Measurements from ENCODE around the gene ZNF512. TPM values are rescaled to one million over a fixed set of nuclear protein-coding genes. Genes with fewer than 3 reads are reported as not detected.
A peak's percentile ranks its signal among the peaks of the same experiment; 100 is the strongest.

The ZNF512 gene
- polyA plus RNA-seq, 1 of the 3 experiments (the other 2 are of a cell fraction) = 22.3 TPM

- ChIA-PET POLR2A (no interaction called here), CTCF (interaction anchor here (1.0 to 1.6 kb wide), 2 partner anchors 66 to 114 kb away, joined by 3 to 4 read pairs; no protein-coding TSS in a partner anchor)
- no peaks in the 10 kb centered on the region for H3K79me2 ChIP-seq (ENCODE audit: insufficient read depth)
- no peak overlapping the region for H3K4me2 ChIP-seq
- no peaks in the 10 kb centered on the region for H3K9me2 ChIP-seq
- H3K9me3 ChIP-seq = no peaks in the 10 kb centered on the region
- 50% methylated on average over 2 of the region's 2 CpGs for WGBS (ENCODE audit: low lambda C conversion rate)
- no peak for DNase-seq
- no peaks in the 10 kb centered on the region for H3K27me3 ChIP-seq (ENCODE audit: insufficient read depth)
- no peak overlapping the region for H2AFZ ChIP-seq (ENCODE audit: low read depth)
- H3K4me3 ChIP-seq (ENCODE audit: low read depth in 2 of 2, low read length in 1 of 2) = no peak overlapping the region
- TF ChIP-seq FOSL2 (IDR thresholded peaks at IDR 0.05; ENCODE audit: borderline replicate concordance, low read depth) = peak; percentile 15; the same call in 1 of the 2 replicates
- no peak for TF ChIP-seq GABPA (IDR thresholded peaks at IDR 0.05; ENCODE audit: low read depth)
- H3K27ac ChIP-seq (ENCODE audit: low read depth in 2 of 2, low read length in 1 of 2) = no peak overlapping the region
- H3K9ac ChIP-seq = no peak overlapping the region
- peaks cover 0 to 6% of the 10 kb centered on the region in 2 experiments; a peak in 1 of 4 replicates for H3K4me1 ChIP-seq (ENCODE audit: control insufficient read depth in 1 of 2, insufficient read depth in 2 of 2, low read depth in 1 of 2, low read length in 1 of 2)
- no peaks in the 10 kb centered on the region for H4K20me1 ChIP-seq (ENCODE audit: insufficient read depth)
- peaks cover 4% of the 10 kb centered on the region for H3F3A ChIP-seq (replicated peaks; ENCODE audit: insufficient read depth)
- no peaks in the 10 kb centered on the region for H3K36me3 ChIP-seq (replicated peaks in 1 of 2; ENCODE audit: control insufficient read depth in 1 of 2, insufficient read depth in 2 of 2, low read length in 1 of 2)
Measured at GRCh38 chr2:27569398-27569797, 13.4 kb upstream of the ZNF512 start.

GRCh38 chr2:27571197-27571596, 11.6 kb upstream of the ZNF512 start:
- TF ChIP-seq FOXM1 (IDR thresholded peaks at IDR 0.05; ENCODE audit: low read depth) (no peak), PBX3 (IDR thresholded peaks at IDR 0.05) (no peak), EP300 (IDR thresholded peaks at IDR 0.05; ENCODE audit: borderline replicate concordance in 1 of 2, low read depth in 1 of 2, low read length in 1 of 2) (no peak), GABPA (IDR thresholded peaks at IDR 0.05; ENCODE audit: low read depth) (no peak), RCOR1 (IDR thresholded peaks at IDR 0.05; ENCODE audit: low read length) (no peak), RFX5 (IDR thresholded peaks at IDR 0.05; ENCODE audit: low read length) (no peak), POLR2AphosphoS5 (IDR thresholded peaks at IDR 0.05; ENCODE audit: low read depth, low read length) (no peak), SMC3 (IDR thresholded peaks at IDR 0.05; ENCODE audit: low read depth, low read length) (no peak), ELF1 (IDR thresholded peaks at IDR 0.05) (no peak), MEF2A (IDR thresholded peaks at IDR 0.05; ENCODE audit: borderline replicate concordance, low read depth) (no peak), YY1 (IDR thresholded peaks at IDR 0.05; ENCODE audit: low read depth) (no peak), GATA2 (CRISPR knock-in tag; IDR thresholded peaks at IDR 0.05) (no peak), ZBTB33 (IDR thresholded peaks at IDR 0.05; ENCODE audit: borderline replicate concordance, low read depth) (no peak)
- TF ChIP-seq, protein P1, sequence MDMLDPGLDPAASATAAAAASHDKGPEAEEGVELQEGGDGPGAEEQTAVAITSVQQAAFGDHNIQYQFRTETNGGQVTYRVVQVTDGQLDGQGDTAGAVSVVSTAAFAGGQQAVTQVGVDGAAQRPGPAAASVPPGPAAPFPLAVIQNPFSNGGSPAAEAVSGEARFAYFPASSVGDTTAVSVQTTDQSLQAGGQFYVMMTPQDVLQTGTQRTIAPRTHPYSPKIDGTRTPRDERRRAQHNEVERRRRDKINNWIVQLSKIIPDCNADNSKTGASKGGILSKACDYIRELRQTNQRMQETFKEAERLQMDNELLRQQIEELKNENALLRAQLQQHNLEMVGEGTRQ (IDR thresholded peaks at IDR 0.05; ENCODE audit: borderline replicate concordance, low read depth, low read length) = no peak
- TF ChIP-seq, protein P2, sequence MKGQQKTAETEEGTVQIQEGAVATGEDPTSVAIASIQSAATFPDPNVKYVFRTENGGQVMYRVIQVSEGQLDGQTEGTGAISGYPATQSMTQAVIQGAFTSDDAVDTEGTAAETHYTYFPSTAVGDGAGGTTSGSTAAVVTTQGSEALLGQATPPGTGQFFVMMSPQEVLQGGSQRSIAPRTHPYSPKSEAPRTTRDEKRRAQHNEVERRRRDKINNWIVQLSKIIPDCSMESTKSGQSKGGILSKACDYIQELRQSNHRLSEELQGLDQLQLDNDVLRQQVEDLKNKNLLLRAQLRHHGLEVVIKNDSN (IDR thresholded peaks at IDR 0.05; ENCODE audit: borderline replicate concordance, low read depth) = no peak
- no peak for DNase-seq
- no peaks in the 10 kb centered on the region for H3K27me3 ChIP-seq (ENCODE audit: insufficient read depth)
- no peak overlapping the region for H3K27ac ChIP-seq (ENCODE audit: low read depth in 2 of 2, low read length in 1 of 2)
- H3K4me2 ChIP-seq = no peak overlapping the region
- no peak overlapping the region for H3K9ac ChIP-seq
- no peak overlapping the region for H2AFZ ChIP-seq (ENCODE audit: low read depth)
- WGBS (ENCODE audit: low lambda C conversion rate) = 29% methylated on average over 3 of the region's 3 CpGs
- ChIA-PET POLR2A (no interaction called here), CTCF (no interaction called here)
- peaks cover 2% of the 10 kb centered on the region for H3F3A ChIP-seq (replicated peaks; ENCODE audit: insufficient read depth)
- no peaks in the 10 kb centered on the region for H4K20me1 ChIP-seq (ENCODE audit: insufficient read depth)
- H3K4me1 ChIP-seq (ENCODE audit: control insufficient read depth in 1 of 2, insufficient read depth in 2 of 2, low read depth in 1 of 2, low read length in 1 of 2) = peaks cover 0 to 2% of the 10 kb centered on the region in 2 experiments; a peak in 1 of 4 replicates
- H3K9me3 ChIP-seq = no peaks in the 10 kb centered on the region
- no peaks in the 10 kb centered on the region for H3K79me2 ChIP-seq (ENCODE audit: insufficient read depth)
- H3K9me2 ChIP-seq = no peaks in the 10 kb centered on the region
- H3K36me3 ChIP-seq (replicated peaks in 1 of 2; ENCODE audit: control insufficient read depth in 1 of 2, insufficient read depth in 2 of 2, low read length in 1 of 2) = no peaks in the 10 kb centered on the region
- no peak overlapping the region for H3K4me3 ChIP-seq (ENCODE audit: low read depth in 2 of 2, low read length in 1 of 2)
